Adrenal gland (tissue), 5 donors: ENCODE data around the gene FAM170B.

Experiments used
- POLR2A ChIP-seq, 2 donors: fragments of 450-650 bp; IDR thresholded peaks; one replicate each; pipeline ENCODE4 v1.6.1; 2017; ENCODE audit warnings: antibody characterized with exemption in 2 of 2, mild to moderate bottlenecking in 2 of 2, moderate library complexity in 1 of 2
- TF ChIP-seq, protein P1 (sequence below), 6 experiments: fragments of 450-650 bp in 4 of 6; fragments of 200-600 bp in 2 of 6; sonication (generic) in 1 of 6; IDR thresholded peaks; 1 replicate in 5 of 6; 2 replicates in 1 of 6; pipeline versions ENCODE4 v1.5.1 to v1.8.0; 2016 to 2021; ENCODE audit warnings: antibody characterized with exemption in 6 of 6, mild to moderate bottlenecking in 2 of 6, moderate library complexity in 1 of 6
- donor health status: DM: no; HTN: no; CAD: no.

DNA sequence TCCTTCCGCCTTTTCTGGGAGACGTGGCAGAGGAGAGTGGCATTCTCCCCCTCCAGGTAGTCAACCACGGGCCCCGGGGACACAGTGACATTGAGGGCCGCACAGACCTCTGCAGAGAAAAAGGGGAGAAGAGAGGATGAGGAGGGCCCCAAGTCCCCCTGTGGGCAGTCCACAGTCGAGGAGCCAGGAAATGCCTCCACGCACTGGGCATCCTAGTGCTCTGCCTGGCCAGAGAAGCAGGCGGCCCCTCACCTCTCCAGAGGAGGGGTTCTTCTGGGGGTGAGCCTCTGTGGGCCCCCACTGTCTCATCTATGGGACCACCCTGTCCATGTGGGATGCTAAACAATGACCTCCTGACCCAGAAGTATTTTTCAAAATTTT is 25.9 kb downstream of the FAM170B start:
- TF ChIP-seq POLR2A (IDR thresholded peaks at IDR 0.05), result no peak
- TF ChIP-seq, protein P1, sequence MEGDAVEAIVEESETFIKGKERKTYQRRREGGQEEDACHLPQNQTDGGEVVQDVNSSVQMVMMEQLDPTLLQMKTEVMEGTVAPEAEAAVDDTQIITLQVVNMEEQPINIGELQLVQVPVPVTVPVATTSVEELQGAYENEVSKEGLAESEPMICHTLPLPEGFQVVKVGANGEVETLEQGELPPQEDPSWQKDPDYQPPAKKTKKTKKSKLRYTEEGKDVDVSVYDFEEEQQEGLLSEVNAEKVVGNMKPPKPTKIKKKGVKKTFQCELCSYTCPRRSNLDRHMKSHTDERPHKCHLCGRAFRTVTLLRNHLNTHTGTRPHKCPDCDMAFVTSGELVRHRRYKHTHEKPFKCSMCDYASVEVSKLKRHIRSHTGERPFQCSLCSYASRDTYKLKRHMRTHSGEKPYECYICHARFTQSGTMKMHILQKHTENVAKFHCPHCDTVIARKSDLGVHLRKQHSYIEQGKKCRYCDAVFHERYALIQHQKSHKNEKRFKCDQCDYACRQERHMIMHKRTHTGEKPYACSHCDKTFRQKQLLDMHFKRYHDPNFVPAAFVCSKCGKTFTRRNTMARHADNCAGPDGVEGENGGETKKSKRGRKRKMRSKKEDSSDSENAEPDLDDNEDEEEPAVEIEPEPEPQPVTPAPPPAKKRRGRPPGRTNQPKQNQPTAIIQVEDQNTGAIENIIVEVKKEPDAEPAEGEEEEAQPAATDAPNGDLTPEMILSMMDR (IDR thresholded peaks at IDR 0.05), result no peak
